Head of caudate nucleus (tissue), 42 donors: ENCODE results near the gene FCN2.
"Not testable (repeated sequence)": the region's sequence is repeated elsewhere in the genome, so short reads cannot be mapped to it uniquely, and the experiment has no call there.

Experiments used
- DNase-seq, 42 donors: peaks; one replicate each; pipeline versions ENCODE4 v3.0.0 to v3.0.0-alpha.2; 2020 to 2021; ENCODE audit warnings: mixed read lengths in 7 of 42
- intact Hi-C: fragments of 100-400 bp; cut with DNase I; formaldehyde crosslinking; loops from one replicate; pipeline ENCODE4 v1.15.0; 2022

Gene FCN2

DNA sequence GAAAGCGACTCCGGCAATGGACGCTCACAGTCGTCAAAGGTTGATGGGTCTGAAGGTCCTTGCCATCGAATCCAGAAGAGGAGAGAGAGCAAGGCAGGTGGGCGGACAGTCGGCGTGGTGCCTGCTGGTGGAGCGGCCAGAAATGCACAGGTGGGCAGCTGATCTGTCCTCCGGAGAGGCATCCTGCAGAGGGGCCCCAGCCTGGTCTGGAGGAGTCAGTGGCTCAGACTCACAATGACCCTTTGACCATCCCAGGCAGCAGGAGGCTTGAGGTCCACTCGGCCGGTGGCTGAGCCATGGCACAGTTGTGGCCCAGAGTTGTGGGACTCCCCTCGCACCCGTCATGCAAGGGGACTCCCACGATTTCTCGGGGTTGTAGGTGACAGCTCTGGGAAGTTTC lies 34.4 kb upstream of the FCN2 start:
- DNase-seq: no peak

DNA sequence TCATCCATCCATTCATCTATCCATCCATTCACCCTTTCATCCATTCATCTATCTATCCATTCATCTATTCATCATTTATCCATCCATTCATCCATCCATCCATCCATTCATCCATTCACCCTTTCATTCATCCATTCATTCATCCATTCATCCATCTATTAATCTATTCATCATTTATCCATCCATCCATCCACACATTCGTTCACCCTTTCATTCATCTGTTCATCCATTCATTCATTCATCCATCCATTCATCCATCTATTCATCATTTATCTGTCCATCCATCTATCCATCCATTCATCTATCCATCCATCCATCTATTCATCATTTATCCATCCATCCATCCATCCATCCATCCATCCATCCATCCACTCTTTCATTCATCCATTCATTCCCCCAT lies 33.9 kb upstream of the FCN2 start:
- intact Hi-C loops: no loop called here
- DNase-seq: no peak

More for the DNA sequence above, 34.4 kb upstream of the FCN2 start:
- intact Hi-C loops: no loop called here

DNA sequence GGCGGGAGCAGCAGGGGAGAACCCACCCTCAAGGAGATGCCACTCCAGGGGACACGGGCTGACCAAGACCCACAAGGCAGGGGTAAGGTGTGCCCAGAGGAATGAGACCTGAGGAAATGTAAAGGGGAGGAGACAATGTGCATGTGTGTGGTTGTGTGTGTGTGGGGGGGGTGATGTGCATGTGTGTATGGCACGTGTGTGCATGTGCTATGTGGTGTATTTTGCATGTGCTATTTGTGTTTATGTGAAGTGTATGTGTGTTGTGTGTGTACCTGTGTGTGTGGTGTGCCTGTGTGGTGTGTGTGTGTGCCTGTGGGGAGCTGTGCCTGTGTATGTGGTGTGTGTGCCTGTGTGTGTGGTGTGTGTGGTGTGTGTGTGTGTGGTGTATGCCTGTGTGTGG lies 33.5 kb upstream of the FCN2 start:
- intact Hi-C loops: no loop called here
- DNase-seq: no peak

DNA sequence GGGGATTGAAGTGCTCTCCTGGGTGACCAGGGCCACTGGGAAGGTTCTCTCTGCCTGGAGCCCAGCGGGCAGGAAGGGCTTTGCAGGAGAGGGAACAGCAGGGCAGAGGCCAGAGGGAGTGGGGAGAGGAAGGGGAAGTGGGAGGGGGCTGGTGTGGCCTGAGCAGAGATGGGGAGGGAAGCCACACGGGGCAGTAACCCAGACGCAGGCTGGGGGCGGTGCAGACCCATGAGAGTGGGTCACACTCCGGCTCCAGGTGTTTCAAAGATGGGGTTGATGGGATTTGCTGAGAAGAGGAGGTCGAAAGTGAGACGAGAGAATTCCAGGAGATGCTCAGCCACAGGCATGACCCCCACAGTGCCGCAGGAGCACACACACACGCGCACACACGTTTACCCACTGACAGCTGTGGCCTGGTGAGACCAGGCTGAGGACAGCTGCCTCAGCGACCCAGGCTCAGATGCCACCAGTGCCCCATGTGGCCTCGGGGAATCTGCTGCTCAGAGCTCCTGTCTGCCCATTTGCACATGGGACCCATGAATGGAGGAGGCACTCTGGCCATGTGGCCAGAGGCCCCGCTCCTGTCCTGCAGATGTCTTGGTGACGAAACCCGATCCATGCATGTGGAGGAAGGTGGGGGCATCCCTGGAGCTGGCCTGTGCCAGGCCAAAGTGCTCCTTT lies 32.7 kb upstream of the FCN2 start:
- no peak for DNase-seq

DNA sequence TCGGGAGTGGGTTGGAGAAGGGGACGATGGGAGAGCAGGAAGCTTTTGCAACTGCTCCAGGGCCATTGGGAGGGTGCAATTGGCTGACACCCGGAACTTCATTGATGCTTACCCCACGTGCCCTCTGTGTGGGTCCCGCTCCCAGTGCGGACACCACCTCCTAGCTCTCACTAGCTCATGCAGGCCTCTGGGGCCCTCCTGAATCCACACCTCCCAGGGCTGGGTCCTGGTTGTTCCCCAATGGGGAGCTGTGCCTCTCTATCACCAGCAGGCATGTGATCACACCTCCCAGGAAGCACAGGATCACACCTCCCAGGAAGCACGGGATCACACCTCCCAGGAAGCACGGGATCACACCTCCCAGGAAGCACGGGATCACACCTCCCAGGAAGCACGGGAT lies 32.1 kb upstream of the FCN2 start:
- intact Hi-C loops: no loop called here
- DNase-seq: no peak

More for the DNA sequence above, 32.7 kb upstream of the FCN2 start:
- intact Hi-C loops: no loop called here

DNA sequence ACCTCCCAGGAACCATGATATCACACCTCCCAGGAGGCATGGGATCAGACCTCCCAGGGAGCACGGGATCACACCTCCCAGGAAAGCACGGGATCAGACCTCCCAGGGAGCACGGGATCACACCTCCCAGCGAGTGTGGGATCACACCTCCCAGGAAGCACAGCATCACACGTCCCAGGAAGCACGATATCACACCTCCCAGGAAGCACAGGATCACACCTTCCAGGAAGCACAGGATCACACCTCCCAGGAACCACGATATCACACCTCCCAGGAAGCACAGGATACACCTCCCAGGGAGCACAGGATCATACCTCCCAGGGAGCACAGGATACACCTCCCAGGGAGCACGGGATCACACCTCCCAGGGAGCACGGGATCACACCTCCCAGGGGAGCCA lies 30.0 kb upstream of the FCN2 start:
- intact Hi-C loops: no loop called here

DNA sequence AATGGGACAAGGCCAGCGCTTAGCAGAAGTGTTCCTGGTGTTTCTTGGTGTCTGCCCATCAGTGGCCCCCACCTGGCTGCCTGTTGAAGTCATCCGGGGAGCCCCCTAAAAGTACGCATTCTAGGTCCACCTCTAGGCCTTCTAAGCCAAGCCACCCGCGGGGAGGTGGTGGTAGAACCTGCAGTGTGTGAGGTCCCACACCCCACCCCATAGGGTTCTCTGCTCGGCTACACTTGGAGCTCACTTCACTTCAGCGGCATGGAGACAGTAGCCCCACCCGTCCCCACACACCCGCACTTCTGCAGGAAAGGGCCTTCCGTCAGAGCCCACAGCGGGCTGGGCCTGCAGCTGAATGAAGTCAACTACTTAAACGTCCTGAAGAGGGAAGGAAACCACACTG lies 29.6 kb upstream of the FCN2 start:
- intact Hi-C loops: no loop called here
- peak in 5 of 42 donors; percentile 1 to 13 (median 10) for DNase-seq

More for the DNA sequence above, 30.0 kb upstream of the FCN2 start:
- DNase-seq: no peak

DNA sequence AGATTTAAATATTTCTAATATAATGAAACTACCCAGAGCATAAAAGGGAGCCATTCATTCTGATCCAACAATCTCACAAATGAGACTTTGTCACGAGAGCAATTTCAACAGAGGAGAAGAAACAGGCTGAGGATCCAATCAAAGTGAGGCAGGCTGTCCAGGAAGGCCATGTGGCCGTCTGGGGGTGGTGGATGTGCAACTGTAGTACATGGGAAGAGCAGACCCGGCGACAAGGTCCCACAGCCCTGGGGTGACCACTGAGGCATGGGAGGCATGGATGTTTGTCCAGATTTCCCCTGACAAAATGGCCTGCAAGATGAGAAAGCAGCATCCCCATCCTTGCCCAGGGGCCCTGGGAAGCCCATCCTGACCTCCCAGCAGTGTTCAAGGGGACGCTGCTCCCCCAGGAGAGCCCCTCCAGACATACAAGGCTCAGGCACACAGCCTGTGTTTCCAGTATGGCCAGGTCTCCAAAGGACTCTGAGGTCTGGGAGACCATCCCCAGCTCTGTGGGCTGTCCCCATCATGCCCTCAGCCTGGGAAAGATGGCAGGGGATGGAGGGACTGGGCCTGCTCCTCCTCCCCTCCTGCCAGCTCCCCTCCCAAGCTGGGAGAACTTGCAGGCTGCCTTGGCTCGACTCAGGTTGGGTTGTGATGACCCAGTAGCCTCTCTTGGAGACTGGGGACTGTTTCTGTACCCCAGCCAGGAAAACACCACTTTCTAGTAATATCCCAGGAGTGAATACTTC lies 27.5 kb upstream of the FCN2 start:
- peak in 5 of 42 donors; percentile 3 to 18 (median 7) for DNase-seq
- intact Hi-C loops: no loop called here

DNA sequence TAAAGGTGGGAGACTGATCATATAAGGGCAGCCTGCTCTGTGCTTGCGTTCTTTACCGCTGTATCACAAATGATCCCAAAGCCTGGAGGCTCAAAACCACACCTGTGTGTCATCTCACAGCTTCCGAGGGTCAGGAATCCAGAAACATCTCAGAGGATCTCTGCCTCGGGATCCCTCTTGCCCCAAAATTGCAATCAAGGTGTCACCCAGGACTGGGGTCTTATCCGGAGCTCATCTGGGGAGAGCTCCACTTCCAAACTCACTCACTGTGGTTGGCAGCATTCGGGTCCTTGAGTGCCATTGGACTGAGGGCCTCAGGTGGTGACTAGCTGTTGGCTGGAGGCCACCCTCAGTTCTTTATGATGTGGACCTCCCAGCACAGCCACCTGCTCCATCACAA lies 26.7 kb upstream of the FCN2 start:
- DNase-seq: peak in 1 of 42 donors; percentile 9
- intact Hi-C loops: no loop called here

DNA sequence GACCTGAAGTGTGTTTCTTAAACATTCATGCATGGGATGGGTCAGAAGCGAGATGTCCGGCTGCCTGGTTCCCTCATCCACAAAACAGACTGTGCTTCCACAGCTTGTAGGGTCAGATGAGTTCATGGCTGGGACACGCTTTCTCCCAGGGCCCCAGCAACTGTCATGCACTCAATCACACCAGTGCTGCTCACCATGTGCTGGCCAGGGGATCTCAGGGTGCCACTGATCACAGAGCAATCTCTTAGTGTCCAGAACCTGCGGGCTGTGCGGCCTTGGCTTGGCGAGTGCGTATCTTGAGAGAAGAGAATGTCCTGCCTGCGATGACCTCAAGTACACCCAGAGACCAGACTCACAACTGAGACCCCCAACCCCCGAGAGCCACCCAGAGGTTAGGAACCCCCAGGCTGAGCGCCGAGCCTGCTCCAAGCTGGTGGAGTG lies 26.0 kb upstream of the FCN2 start:
- intact Hi-C loops: no loop called here
- peak in 2 of 42 donors; percentile 1 to 14 for DNase-seq

DNA sequence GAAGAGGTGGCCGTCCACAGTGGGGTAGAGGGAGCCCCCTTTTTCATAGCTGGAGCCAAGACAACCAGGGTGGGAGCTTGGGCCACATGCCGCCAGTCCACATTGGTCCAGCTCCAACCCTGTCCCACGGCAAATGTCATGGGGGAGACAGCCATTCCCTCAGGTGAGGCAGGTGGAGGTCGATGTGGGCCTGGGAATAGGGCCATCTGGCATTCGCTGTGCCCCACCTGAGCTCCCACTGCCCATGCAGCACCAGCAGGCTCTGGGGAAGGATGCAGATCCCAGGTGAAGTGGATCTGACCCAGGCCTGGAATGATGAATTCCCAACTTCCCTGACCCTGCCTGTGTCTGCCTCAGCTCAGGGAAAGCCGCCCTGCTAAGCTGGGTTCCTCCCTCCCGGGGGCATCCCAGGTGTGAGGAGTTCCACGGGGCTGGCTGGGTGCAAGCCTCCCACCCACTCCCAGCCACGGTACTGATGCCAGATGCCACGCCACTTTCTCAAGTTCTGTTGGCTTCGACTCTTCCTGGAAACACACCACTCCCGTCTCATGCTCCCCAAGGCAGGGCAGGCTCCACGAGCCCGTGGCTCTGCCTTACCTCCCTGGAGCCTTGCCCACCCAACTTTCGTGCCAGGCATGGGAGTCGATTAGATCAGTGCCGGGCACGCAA lies 25.2 kb upstream of the FCN2 start:
- intact Hi-C loops: no loop called here
- DNase-seq: peak in 1 of 42 donors; percentile 14

DNA sequence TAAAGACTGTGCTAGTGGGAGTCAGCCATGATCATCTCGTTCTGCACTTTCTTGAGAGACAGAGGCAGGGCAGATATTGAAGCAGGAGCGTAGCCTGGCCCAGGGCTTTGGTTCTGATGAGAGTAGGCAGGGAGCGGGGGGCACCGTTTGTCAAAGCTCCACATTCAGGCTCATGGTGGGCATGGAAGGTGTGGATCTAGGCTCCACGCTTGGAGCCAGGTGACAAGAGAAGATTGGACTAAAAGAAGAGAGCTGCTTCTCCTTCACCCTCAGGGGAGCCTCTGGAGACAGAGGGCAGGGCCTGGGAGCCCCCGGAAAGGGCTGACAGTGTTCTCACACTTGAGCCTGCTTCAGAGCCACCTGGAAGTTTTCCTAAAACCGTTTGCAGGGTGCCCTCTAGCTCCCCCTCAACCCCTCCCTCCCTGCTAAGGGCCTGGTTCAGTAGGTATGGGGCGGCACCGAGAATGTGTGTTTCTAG lies 24.7 kb upstream of the FCN2 start:
- peak in 2 of 42 donors; percentile 7 to 11 for DNase-seq

DNA sequence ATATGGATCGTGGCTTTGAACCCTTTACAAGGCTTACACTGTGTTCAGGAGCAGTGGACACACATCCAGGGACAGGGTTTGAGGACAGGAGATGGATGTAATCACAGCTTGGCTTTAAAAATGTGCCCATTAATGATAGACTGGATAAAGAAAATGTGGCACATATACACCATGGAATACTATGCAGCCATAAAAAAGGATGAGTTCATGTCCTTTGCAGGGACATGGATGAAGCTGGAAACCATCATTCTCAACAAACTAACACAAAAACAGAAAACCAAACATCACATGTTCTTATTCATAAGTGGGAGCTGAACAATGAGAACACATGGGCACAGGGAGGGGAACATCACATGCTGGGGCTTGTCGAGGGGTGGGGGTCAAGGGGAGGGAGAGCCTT lies 23.2 kb upstream of the FCN2 start:
- peak in 1 of 42 donors; percentile 6 for DNase-seq

More for the DNA sequence above, 24.7 kb upstream of the FCN2 start:
- intact Hi-C loops: no loop called here

DNA sequence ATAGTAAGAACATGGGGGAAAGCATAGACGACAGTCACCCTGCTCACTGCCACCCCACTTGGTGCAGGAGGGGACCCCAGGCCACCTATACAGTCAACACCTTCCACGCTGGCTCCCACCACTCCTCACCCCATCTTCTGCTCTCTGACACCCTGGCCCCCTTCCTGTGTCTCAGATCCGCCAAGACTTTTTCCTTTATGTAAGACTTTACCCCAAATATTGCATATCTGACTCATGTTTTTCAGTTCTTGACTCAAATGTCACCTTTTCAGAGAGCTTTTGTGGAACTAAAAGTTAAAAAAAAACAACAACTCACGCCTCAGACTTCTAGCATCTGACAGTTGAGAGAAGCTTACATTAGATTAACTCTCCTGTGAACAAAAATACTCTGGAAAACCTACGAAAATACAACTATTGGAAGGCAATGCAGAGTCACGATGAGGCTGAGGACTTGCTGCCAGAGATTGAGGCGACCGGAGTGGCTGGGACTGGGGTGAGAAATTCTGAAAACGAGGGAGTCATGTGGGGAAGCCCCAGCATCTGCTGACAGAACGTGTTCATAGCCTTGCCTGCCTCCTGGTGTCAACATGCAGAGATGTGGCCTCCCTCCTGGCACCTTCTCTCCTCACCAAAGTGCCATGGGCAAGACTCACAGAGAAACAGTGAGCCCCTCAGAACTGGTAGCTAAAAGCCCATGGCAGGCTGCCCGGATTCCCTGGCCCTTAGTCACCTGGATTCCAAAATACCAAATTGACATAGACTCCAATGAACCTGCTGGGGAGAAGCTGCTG lies 22.4 kb upstream of the FCN2 start:
- DNase-seq: peak in 12 of 42 donors; percentile 7 to 36 (median 21)
- intact Hi-C loops: no loop called here

More for the DNA sequence above, 23.2 kb upstream of the FCN2 start:
- intact Hi-C loops: not testable (repeated sequence)

DNA sequence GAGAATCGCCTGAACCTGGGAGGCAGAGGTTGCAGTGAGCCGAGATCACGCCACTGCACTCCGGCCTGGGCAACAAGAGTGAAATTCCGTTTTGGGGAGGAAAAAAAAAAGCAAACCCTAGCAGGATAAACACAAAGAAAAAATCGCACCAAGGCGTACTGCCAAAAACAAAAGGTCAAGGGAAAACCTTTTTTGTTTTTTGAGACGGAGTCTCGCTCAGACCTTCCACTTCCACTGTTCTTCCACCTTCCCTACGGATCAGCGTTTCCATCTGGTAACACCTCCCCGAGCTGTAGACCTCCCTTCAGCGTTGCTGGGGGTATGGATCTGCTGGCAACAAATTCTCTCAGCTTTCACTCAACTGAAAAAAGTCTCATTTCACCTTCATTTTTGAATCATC lies 20.1 kb upstream of the FCN2 start:
- intact Hi-C loops: no loop called here
- DNase-seq: peak in 1 of 42 donors; percentile 5

DNA sequence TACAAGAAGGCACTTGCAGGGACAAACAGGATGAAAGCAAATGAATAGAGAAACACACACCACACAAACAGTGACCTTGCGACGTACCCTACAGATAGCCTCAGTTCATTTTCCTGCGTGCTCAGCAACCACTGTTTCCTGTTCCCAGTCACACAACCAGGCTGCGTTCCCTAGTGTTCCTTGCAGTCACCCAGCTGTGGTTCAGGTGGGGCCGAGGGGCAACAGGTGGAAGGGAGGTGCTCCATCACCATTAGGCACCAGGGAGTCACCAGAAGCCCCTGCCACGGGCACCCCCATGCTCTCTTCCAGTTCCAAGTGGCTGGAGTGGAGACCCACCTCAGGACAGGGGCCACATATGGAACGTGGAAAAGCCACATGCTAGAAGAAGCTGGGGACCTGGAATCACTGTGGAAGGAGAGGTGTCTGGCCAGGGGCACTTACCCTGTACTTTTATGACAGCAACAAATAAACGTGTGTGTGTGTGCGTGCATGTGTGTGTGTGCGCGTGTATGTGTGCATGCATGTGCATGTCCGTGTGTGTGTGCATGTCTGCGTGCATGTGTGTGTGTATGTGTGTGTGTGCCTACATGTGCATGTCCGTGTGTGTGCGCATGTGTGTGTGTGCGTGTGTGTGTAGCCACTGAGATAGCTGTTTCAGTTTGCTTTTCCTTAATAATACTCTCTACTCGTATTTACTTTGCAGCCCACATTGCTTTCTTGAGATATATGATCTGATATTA lies 18.8 kb upstream of the FCN2 start:
- DNase-seq: peak in 1 of 42 donors; percentile 7
- intact Hi-C loops: no loop called here

DNA sequence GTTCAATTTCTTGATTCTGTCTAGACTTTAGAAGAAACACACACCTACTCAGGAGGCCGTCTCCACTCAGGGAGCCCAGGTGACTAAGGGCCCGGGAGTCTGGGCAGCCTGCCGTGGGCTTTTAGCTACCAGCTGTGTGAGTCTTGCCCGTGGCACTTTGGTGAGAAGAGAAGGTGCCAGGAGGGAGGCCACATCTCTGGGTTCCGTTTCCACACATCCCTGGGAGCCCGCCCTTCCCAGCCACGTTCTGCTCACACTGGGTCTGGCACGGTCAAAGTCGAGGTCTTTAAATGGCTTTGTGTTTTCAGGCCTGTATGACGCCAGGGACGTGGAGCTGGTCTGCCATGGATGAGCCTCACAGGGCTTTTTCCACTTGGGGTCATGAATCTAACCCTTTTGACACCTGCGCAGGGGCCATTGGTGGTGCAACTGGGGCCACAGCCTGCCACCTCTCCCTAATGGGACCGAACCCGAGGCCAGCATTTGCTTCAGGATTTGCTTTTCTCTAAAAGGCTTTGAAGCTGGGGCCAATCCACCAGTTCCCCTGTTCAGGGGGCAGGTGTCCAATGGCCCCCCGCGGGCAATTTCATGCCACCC lies 17.2 kb upstream of the FCN2 start:
- intact Hi-C loops: no loop called here
- DNase-seq: peak in 5 of 42 donors; percentile 7 to 25 (median 13)
